HG03108 (cell line): ENCODE results near the gene EHBP1L1.

ENCODE experiments used
- ATAC-seq: cut with Tn5 transposase; IDR thresholded peaks from one replicate; pipeline ENCODE4 v1.9.1; 2021; ENCODE audit warnings: moderate library complexity; ENCODE audit not compliant: unreplicated experiment

The EHBP1L1 gene

GRCh38 chr11:65575568-65576231 lies at the start of gene EHBP1L1:
TSS of gene EHBP1L1 (plus strand) at chr11:65576053. CDS start at chr11:65576303, 250 bp downstream.
- no peak for ATAC-seq

- ATAC-seq, result no peak
Observed at GRCh38 chr11:65526744-65527143, 49.1 kb upstream of the EHBP1L1 start.

GRCh38 chr11:65528819-65529350 lies 47.0 kb upstream of the EHBP1L1 start:
- no peak for ATAC-seq

- ATAC-seq, result no peak
Observed at GRCh38 chr11:65529475-65530156, 46.2 kb upstream of the EHBP1L1 start.

- ATAC-seq, result no peak
Observed at GRCh38 chr11:65530157-65530496, 45.7 kb upstream of the EHBP1L1 start.

- ATAC-seq, result no peak
Observed at GRCh38 chr11:65532388-65533064, 43.3 kb upstream of the EHBP1L1 start.

- ATAC-seq, result no peak
Observed at GRCh38 chr11:65535102-65535501, 40.8 kb upstream of the EHBP1L1 start.

- ATAC-seq, result no peak
Observed at GRCh38 chr11:65536412-65537295, 39.2 kb upstream of the EHBP1L1 start.

- no peak for ATAC-seq
Observed at GRCh38 chr11:65537296-65537597, 38.6 kb upstream of the EHBP1L1 start.

- no peak for ATAC-seq
Observed at GRCh38 chr11:65537620-65538231, 38.1 kb upstream of the EHBP1L1 start.

- ATAC-seq, result no peak
Observed at GRCh38 chr11:65538232-65538914, 37.5 kb upstream of the EHBP1L1 start.

GRCh38 chr11:65538915-65539743 lies 36.7 kb upstream of the EHBP1L1 start:
- no peak for ATAC-seq

- peak; percentile 39 for ATAC-seq
Observed at GRCh38 chr11:65539744-65540289, 36.0 kb upstream of the EHBP1L1 start.

- peak; percentile 43 for ATAC-seq
Observed at GRCh38 chr11:65540290-65541092, 35.4 kb upstream of the EHBP1L1 start.

- ATAC-seq, result no peak
Observed at GRCh38 chr11:65541093-65541982, 34.5 kb upstream of the EHBP1L1 start.

- ATAC-seq, result no peak
Observed at GRCh38 chr11:65542738-65543390, 33.0 kb upstream of the EHBP1L1 start.

GRCh38 chr11:65545853-65546216 lies 30.0 kb upstream of the EHBP1L1 start:
- no peak for ATAC-seq
